SK-N-SH (cell line): ENCODE results near the gene NRG3.

Experiments used
- CTCF ChIP-seq: fragments of 200-600 bp; sonication (generic); IDR thresholded peaks from 2 replicates; pipeline ENCODE4 v1.6.1; 2017; ENCODE audit warnings: antibody characterized with exemption, mild to moderate bottlenecking, moderate library complexity
- EP300 ChIP-seq, 2 experiments: IDR thresholded peaks; 2 replicates each; pipeline versions ENCODE4 v1.4.0 to v1.6.1; 2012; ENCODE audit warnings: borderline replicate concordance in 1 of 2, low read depth in 1 of 2, low read length in 1 of 2
- JUND ChIP-seq: IDR thresholded peaks from 2 replicates; pipeline ENCODE4 v1.4.0; 2012
- MXI1 ChIP-seq: IDR thresholded peaks from 2 replicates; pipeline ENCODE4 v1.6.1; 2012; ENCODE audit warnings: mild to moderate bottlenecking, low read depth, low read length, improper control_type of control experiment
- POLR2AphosphoS5 ChIP-seq: IDR thresholded peaks from 2 replicates; pipeline ENCODE4 v1.6.1; 2012; ENCODE audit warnings: low read depth, low read length
- RAD21 ChIP-seq: IDR thresholded peaks from 2 replicates; pipeline ENCODE4 v1.6.1; 2012; ENCODE audit warnings: mild to moderate bottlenecking, low read length
- REST ChIP-seq: IDR thresholded peaks from 2 replicates; pipeline ENCODE4 v1.6.1; 2012; ENCODE audit warnings: mild to moderate bottlenecking, low read depth, low read length, moderate library complexity
- TAF1 ChIP-seq: IDR thresholded peaks from 2 replicates; pipeline ENCODE4 v1.6.1; 2012; ENCODE audit warnings: low read depth, mild to moderate bottlenecking, low read length, moderate library complexity, borderline replicate concordance
- TEAD4 ChIP-seq: IDR thresholded peaks from 2 replicates; pipeline ENCODE4 v1.4.0; 2012; ENCODE audit warnings: mild to moderate bottlenecking, borderline replicate concordance; ENCODE audit not compliant: insufficient read depth
- ZBTB33 ChIP-seq: IDR thresholded peaks from 2 replicates; pipeline ENCODE4 v1.4.0; 2012; ENCODE audit warnings: low read depth, borderline replicate concordance

- TF ChIP-seq TEAD4 (no peak), TAF1 (no peak), POLR2AphosphoS5 (no peak), EP300 (IDR thresholded peaks at IDR 0.05; ENCODE audit: borderline replicate concordance in 1 of 2, low read depth in 1 of 2, low read length in 1 of 2) (no peak), CTCF (no peak), REST (no peak), RAD21 (no peak), MXI1 (no peak), ZBTB33 (no peak), JUND (peak; percentile 51)
Measured at GRCh38 chr10:82953331-82953730, 1078.3 kb downstream of the NRG3 start.
